OCI-M2 (cell line): ENCODE measurements around the gene KMT2C.
"Not testable (repeated sequence)": the region's sequence is repeated elsewhere in the genome, so short reads cannot be mapped to it uniquely, and the experiment has no call there.

Experiments used
- DNase-seq: peaks from one replicate; lab custom pipeline; 2025; ENCODE audit not compliant: unreplicated experiment; lab: John Stamatoyannopoulos, UW

KMT2C gene

GRCh38 chr7:152441810-152442209, 6.0 kb upstream of the KMT2C start:
- DNase-seq: not testable (repeated sequence)

DNA sequence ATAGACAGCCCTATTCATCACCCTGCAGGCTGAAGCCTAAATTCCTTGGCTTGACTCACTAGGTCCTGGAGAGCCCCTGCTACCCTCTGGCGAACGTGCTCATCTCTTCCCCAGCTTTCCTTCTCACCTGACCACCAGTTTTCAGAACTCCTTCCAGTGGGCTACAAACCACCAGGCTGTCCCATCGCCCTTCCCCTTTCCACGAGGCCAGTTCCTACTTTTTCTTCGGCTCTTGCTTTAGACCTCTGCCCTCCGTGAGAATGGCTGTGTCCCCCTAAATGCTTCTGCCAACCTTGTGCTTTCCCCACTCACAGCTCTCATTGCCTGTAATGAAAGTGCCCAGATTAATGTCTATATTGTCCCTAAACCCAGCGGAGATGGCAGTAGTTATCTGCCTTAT, 5.4 kb upstream of the KMT2C start:
- not testable (repeated sequence) for DNase-seq

DNA sequence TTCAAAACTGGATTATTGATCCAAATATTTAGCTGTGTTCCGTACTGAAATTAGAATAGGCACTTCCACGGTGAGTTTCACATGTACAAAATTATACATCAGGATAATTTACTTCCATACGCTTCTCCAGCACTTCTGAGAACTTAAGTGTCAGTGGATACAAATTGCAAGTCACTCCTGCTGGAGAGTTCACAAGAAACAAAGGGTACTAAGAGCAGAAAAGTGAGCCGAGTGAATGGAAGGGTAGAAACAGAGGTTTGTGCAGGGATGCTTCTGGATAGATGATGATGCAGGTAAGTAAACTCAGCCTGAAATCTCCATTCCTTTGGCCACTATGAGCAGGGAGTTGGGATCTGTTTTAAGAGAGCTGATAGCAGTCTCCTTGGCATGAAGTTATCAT, 2.2 kb upstream of the KMT2C start:
- not testable (repeated sequence) for DNase-seq

- DNase-seq: peak; percentile 79
Observed at GRCh38 chr7:152436931-152437575, 1.2 kb upstream of the KMT2C start.

GRCh38 chr7:152436111-152436930, 518 bp upstream of the KMT2C start:
- DNase-seq: peak; percentile 80

- not testable (repeated sequence) for DNase-seq
Observed at GRCh38 chr7:152434511-152435383, 1.1 kb downstream of the KMT2C start.

- not testable (repeated sequence) for DNase-seq
Observed at GRCh38 chr7:152433721-152434490, 1.9 kb downstream of the KMT2C start.

- DNase-seq: not testable (repeated sequence)
Observed at GRCh38 chr7:152432735-152433134, 3.1 kb downstream of the KMT2C start.

- no peak for DNase-seq
Observed at GRCh38 chr7:152430854-152431253, 4.9 kb downstream of the KMT2C start.

DNA sequence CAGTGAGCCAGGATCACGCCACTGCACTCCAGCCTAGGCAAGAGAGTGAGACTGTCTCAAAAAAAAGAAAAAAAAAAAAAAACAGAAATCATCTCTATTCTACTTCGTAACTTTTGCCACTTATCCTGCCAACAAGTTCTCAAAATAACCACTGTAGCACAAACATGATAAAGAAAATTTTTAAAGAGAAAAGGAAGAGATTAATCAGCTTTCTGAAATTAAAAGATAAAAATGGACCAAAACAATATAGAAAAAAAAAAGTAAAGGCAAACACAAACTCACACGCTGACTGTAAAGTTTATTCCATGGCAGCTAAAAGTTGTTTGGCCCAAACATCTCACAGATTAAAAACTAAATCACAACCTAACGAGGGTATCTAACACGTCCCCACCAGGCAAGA, 5.7 kb downstream of the KMT2C start:
- DNase-seq: not testable (repeated sequence)

DNA sequence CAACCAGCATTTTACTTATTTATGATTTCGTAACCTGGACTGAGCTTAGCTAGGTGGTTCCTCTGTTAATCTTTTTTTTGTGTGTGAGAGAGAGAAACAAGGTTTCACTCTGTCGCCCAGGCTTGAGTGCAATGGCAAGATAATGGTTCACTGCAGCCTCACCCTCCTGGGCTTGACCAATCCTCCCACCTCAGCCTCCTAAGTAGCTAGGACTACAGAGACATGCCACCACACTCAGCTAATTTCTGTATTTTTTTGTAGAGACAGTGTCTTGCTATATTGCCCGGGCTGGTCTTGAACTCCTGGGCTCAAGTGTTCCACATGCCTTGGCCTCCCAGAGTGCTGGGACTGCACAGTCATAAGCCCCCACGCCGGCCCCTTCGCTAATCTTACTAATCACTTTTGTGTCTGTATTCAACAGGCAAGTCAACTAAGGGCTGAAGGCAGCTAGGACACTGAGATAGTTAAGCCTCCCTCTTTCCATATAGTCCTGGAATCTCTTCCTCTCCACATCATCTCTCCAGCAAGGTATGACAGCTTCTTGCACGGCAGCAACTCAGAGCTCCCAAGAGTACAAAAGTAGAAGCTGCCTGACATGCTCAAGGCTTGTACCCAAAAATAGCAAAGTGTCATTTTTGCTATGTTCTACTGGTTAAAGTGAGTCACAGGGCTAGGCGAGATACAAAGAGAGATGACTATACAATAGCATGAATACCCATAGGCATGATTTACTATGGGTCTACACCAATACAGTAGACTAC, 11.3 kb downstream of the KMT2C start:
- DNase-seq: no peak

DNA sequence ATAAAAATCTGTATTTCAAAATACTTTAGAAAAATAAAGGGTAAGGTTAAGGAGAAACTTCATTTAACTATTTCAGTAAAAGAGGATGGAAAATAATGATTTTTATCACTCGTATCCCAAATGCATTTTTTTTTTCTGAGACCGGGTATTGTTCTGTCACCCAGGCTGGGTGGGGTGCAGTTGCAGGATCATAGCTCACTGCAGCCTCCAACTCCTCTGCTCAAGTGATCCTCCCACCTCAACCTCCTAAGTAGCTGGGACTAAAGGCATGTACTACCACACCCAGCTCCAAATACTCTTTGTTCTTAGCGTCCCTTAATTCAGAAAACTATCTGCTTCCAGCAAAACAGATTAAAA, 11.8 kb downstream of the KMT2C start:
- no peak for DNase-seq

- DNase-seq: not testable (repeated sequence)
Observed at GRCh38 chr7:152423171-152423570, 12.6 kb downstream of the KMT2C start.

GRCh38 chr7:152420950-152421349, 14.9 kb downstream of the KMT2C start:
- not testable (repeated sequence) for DNase-seq

DNA sequence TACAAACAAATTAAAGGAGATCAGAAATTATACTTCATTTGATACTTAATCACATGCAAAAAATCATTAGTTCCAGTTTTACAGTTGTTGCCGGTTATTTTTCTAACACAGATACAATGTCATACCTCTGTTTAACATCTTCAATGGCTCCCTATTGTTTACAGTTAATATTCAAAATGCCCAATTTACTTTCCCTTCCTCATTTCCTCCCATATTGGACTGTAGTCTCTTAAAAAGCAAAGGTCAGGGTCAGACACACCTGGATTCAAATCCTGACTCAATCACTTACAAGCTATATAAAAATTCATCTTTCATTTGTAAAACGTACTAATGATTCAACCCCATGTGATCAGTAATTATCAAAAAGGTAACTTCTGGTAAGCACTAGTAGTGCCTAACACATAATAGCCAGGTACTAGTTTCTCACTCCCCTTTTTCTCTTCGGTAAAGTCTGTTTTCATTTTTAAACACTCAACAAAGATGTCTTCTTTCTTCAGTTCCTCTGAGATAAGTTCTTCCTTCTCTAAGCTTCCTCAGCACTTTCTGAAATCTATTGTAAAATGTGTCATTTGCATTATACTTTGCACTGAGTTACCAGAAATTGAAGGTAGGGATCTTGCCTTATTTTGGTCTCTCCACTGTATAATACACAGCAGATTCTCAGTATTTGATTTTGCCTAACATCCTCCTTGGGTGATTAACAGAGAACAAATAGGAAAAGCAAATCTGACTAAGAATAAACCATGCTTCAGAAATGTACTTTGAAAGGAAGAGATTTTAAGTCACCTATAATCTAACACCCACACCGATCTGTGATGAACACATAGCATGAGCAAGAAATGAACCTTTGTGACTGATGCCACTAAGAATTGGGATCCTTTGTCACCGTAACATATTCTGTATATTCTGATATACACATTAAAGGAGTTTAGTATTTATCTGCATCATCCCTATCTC, 16.1 kb downstream of the KMT2C start:
- no peak for DNase-seq

DNA sequence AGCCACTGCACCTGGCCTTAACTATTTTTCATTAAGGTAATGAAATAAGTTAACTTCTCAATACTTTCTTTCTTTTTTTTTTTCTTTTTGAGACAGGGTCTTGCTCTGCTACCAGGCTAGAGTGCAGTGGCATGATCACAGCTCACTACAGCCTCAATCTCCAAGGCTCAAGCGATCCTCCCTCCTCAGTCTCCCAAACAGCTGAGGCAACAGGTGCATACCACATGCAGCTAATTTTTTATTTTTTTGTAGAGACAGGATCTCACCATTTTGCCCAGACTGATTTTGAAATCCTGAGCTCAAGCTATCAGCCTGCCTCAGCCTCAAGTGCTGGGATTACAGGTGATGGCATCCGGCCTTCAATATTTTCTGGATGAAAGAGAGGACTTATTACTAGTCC, 21.0 kb downstream of the KMT2C start:
- no peak for DNase-seq

- no peak for DNase-seq
Observed at GRCh38 chr7:152411389-152411788, 24.4 kb downstream of the KMT2C start.

DNA sequence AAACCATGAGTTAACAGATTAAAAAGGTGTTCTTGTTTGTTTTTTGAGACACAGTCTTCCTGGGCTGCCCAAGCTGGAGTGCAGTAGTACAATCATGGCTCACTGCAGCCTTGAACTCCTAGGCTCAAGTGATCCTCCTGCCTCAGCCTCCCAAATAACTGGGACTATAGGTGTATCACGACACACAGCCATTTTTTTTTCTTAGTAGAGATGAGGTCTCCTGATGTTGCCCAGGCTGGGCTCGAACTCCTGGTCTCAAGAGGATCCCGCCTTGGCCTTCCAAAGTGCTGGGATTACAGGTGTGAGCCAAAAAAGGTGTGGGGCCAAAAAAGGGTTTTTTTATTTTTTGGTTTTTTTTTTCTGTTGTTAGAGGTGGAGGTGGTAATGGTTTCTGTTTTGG, 29.3 kb downstream of the KMT2C start:
- DNase-seq: no peak

DNA sequence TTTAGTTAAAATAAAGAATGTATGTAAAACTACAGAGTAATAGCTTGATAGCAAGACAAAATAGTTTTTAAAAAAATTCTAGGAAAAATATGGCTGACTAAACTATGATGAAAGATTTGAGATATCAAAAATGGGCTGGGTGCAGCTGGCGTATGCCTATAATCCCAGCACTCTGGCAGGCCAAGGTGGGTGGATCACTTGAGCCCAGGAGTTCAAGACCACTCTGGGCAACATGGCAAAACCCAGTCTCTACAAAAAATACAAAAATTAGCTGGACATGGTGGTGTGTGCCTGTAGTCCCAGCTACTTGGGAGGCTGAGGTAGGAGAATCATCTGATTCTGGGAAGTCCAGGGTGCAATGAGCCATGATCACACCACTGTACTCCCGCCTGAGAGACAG, 29.8 kb downstream of the KMT2C start:
- DNase-seq: not testable (repeated sequence)
